HG03354 (cell line): ENCODE data around the gene PFDN4.
"Not testable (repeated sequence)": the region's sequence is repeated elsewhere in the genome, so short reads cannot be mapped to it uniquely, and the experiment has no call there.

Experiments
- ATAC-seq: cut with Tn5 transposase; IDR thresholded peaks from one replicate; pipeline ENCODE4 v1.9.1; 2021; ENCODE audit warnings: mild to moderate bottlenecking; ENCODE audit not compliant: unreplicated experiment, poor library complexity, severe bottlenecking

Gene PFDN4

DNA sequence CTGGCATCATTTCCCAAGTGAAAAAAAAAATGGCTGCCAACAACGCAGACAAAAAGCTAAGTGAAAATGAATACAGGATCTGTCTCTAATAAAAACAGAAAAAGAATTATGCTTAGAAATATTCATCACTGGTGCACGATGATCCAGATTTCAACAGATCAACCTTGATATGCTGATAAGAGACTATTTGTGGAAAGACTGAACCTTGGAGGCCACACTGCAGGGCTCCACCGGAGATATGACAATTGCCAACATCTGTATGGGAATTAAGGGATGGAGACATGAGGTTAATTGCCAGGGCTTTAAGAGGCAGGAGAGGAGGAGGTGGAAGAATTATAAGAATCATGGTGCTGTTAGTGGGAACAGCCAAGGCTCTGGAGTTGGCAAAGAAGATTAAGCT, 48.3 kb downstream of the PFDN4 start:
- no peak for ATAC-seq

- ATAC-seq: no peak
Measured at GRCh38 chr20:54257071-54257816, 49.4 kb downstream of the PFDN4 start.

- no peak for ATAC-seq
Measured at GRCh38 chr20:54260116-54260515, 52.2 kb downstream of the PFDN4 start.

DNA sequence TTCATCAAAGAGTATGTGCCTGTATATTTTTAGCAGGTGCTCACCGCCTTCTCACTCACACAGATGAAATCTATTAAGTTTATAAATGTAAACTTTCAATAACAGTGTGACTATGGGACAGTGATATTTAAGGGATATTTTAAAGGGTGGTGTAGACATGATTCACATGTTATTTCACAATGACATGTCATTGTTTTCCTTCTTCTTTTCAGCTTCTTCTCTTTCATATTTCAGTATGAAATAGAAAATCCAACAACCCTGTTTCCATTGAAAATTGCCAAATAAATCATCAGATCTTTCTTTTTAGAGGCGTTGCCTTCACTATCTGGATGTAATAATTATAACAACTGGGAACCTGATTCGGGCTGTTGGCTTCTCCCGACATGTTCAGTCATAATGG, 54.8 kb downstream of the PFDN4 start:
- no peak for ATAC-seq

GRCh38 chr20:54263116-54263690, 55.3 kb downstream of the PFDN4 start:
- ATAC-seq: no peak

DNA sequence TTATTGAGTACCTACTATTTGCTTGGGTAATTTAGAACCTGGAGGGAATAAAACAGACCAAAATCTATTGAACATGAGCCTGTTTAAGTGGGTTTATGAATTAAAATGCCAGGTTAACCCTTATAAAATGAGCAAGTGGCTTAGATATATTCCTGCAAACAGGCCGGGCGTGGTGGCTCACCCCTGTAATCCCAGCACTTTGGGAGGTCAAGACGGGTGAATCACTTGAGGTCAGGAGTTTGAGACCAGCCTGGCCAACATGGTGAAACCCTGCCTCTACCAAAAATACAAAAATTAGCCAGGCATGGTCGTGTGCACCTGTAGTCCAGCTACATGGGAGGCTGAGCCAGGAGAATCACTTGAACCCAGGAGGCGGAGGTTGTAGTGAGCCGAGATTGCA, 57.9 kb downstream of the PFDN4 start:
- ATAC-seq: not testable (repeated sequence)

DNA sequence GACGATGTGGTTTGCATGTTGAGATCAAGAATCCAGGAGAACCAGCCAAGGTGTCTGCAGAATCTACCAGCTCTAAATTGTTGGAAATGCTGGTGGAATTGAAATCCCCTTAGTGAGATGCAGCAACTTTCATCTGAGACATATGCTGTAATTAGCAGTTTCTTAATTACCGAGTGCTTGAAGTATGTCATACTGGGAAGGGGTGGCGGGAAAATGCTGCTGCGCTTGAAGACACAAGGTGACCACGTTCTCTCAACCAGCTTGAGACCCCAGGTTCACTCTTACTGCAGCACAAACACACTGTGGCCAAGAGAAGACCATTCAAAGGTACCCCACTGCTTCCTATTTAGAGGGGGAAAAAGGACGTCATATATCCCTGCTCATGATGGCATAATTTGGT, 59.0 kb downstream of the PFDN4 start:
- no peak for ATAC-seq

DNA sequence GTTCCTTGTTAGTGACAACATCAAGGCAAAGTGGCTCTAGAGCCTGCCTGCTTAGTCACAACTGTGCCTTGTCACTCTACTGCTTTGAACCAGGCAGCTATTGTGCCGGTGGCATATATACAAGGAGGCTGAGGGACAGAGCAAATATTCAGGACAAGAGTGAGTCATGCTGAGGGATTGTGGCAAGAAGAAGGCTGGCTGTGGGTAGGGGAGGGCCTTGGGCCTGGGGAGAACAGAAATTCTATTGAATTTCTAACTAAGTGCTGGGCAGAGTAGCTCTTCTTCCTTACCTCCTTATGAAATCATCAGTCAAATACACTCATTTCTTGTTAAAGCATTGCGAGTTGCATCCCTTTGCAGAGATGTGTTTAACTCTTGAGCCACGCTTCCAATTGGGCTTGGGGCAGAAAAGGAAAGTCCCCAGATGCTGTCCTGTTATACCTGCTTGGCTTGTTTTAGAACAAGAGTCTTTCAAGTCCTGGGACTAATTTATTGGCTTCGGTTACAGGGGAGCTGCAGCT, 59.7 kb downstream of the PFDN4 start:
- no peak for ATAC-seq

- ATAC-seq: no peak
Measured at GRCh38 chr20:54268941-54269340, 61.1 kb downstream of the PFDN4 start.
